GM23248 (cell line): Measurements from ENCODE around the gene ACSS2.

Source experiments
- EZH2 ChIP-seq: fragments of 200-600 bp; sonication (generic); IDR thresholded peaks from 2 replicates; pipeline ENCODE4 v1.6.1; 2018; ENCODE audit warnings: antibody characterized with exemption, mild to moderate bottlenecking; ENCODE audit not compliant: insufficient read depth, poor library complexity, severe bottlenecking
- EZH2phosphoT487 ChIP-seq: fragments of 200-600 bp; sonication (generic); IDR thresholded peaks from 2 replicates; pipeline ENCODE4 v1.6.1; 2018; ENCODE audit warnings: antibody characterized with exemption, moderate library complexity, mild to moderate bottlenecking, low read depth; ENCODE audit not compliant: insufficient read depth

GRCh38 chr20:34887023-34887422 is 10.6 kb downstream of the ACSS2 start:
- TF ChIP-seq EZH2 (no peak), EZH2phosphoT487 (no peak)
